GM19193 (cell line): ENCODE measurements around the gene RAPSN.

ENCODE experiments used
- POLR2A ChIP-seq: IDR thresholded peaks from 4 replicates; pipeline ENCODE4 v1.6.1; 2011; ENCODE audit not compliant: insufficient read depth, insufficient read length; ENCODE audit errors: extremely low read depth

RAPSN gene

GRCh38 chr11:47407746-47408590, 41.0 kb downstream of the RAPSN start, which contains the start of gene SLC39A13:
TSS of gene SLC39A13 (plus strand) at chr11:47408590. CDS start at chr11:47410095, 1,505 bp downstream.
- TF ChIP-seq POLR2A, result peak; percentile 66

DNA sequence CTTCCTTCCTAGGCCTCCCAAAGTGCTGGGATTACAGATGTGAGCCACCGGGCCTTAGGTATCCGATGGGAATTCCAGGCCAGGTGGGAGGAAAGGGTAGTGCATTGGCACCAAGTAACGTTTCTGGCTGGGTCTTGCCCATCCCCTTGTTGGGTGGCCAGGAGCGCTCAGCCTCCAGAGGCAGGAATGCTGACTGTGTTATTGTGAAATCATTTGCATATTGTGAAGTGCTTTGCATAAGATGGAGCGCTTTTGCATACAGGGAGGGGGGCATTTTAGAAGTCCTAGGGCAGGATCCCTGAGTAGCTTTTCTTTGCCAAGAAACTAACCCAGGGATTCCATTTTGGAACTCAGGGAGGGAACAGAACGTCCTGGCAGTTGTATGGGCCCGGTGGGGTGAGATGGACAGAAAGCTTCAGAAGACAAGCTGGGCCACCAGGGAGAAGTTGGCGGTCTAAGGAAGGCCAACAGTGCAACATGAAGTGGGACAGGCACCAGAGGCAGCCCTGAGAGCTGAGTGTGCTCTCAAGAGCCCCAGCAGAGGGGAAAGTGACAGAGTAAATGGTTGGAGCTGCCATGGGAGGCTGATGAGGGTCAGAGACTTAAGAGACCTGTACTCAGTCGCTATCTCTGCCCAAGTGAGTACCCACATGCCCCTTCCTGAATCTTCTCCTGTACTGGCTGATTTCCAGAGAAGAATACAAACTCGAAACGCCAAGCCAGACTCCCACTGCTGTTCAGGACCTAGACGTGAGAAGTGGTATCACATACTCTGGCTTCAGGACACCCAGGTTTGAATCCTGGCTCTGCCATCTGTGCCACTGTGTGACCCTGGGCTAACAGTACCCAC, 41.8 kb downstream of the RAPSN start:
- no peak for TF ChIP-seq POLR2A

DNA sequence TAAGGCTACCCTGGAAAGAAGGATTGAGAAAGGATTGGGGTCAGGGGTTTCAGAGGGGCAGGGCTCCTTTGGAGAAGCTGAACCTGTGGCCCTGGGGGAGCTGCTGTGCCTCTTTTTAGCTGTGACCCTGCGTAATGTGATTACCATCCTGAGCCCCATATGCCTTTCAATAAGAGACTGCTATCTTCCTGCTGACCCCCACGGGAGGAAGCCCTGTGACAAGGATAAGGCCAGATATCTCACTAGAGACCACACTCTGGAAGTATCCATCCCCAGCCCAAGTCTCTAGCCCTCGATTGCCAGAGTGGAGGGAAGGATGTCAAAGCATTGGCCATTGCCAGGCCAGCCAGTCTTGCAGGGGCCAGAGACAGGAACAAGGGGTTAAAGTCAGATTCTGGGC, 45.4 kb downstream of the RAPSN start:
- TF ChIP-seq POLR2A, result no peak

GRCh38 chr11:47403135-47403534, 45.8 kb downstream of the RAPSN start:
- TF ChIP-seq POLR2A, result no peak

DNA sequence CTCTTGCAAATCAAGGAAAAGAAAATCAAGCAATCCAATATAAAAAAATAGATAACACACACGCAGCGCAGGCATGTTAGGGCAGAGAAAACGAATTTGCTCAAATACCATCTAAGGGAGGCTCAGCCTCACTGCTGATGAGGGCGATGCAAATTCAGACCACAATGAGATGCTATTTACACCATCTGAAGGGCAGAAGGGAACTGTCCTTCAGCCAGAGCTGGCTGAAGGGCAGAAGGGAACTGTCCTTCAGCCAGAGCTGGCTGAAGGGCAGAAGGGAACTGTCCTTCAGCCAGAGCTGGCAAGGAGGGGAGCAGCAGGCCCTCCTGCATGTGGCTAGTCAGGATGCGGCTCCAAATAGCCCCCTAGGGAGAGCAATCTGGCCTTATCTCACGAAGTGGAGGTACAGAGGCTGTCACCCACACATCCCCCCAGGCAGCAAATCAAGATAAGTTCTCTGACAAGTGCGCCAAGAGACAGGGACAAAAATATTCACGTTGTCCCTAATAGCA, 48.1 kb downstream of the RAPSN start:
- TF ChIP-seq POLR2A, result peak; percentile 37

DNA sequence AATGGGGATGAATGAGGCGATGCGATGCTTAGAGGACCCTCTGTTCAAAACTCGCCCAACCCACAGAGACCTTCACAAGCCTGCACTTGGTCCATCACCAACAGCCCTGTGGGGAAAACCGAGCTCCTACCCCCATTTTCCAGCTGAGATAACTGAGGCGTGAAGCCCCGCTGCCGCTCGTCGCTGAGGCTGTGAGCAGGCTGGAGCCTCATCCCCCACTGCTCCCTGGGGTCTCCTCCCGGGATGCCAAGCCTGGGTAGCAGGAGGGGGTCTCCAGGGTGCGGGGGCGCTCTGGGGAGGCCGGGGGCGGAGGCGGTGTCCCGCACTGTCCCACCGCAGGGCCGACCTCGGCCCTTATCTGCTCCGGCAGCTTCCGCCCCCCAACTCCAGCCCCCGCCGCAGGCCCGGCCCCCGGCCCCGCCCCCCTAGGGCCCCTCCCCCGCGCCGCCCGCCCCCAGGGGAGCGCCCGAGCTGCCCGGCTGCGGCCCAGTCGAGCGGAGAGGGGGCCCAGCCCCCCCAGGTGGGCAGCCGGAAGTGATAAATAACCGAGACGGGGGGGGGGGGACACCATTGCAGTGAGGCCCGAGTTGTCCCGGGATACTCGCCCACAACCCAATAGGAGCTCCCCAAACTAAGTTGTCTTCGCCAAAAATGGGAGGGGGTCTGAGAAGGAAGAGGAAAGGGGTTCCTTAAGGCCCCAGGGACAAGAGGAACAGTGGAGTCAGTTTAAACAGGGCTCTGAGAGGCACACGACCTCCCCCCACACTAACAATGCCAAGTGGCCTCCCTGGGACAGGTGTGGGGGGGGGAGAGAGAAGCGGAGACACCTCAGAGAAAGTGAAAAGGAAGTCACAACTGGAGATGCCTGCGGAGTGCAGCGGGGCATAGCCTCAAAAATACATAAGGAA, 48.8 kb downstream of the RAPSN start:
- peak; percentile 55 for TF ChIP-seq POLR2A

- TF ChIP-seq POLR2A, result no peak
These were observed 50.4 kb downstream of the RAPSN start for GRCh38 chr11:47398551-47398950.

- no peak for TF ChIP-seq POLR2A
These were observed 50.9 kb downstream of the RAPSN start for GRCh38 chr11:47398011-47398410.

GRCh38 chr11:47396049-47396320, 53.0 kb downstream of the RAPSN start:
- TF ChIP-seq POLR2A, result no peak

GRCh38 chr11:47395223-47396048, 53.5 kb downstream of the RAPSN start:
- no peak for TF ChIP-seq POLR2A

- peak; percentile 79 for TF ChIP-seq POLR2A
These were observed 54.4 kb downstream of the RAPSN start for GRCh38 chr11:47394322-47395222.

- no peak for TF ChIP-seq POLR2A
These were observed 55.0 kb downstream of the RAPSN start for GRCh38 chr11:47394050-47394321.
